Right lobe of liver (tissue), 4 donors: ENCODE measurements around the gene DLL4.

ENCODE experiments used
- POLR2A ChIP-seq: fragments of 450-650 bp; IDR thresholded peaks from one replicate; pipeline ENCODE4 v1.6.1; 2017; ENCODE audit warnings: antibody characterized with exemption, mild to moderate bottlenecking
- TF ChIP-seq, protein P1 (sequence below), 4 donors: fragments of 200-600 bp in 3 of 4; fragments of 450-650 bp in 1 of 4; IDR thresholded peaks; one replicate each; pipeline versions ENCODE4 v1.5.1 to v1.8.0; 2016 to 2022; ENCODE audit warnings: antibody characterized with exemption in 4 of 4, mild to moderate bottlenecking in 2 of 4
- donor health status: DM: no; HTN: no; CAD: no.
- donor health status: DM: no; HTN: no; CAD: no.
- donor health status: DM: no; HTN: yes; CAD: no.

GRCh38 chr15:40918146-40918798, 10.9 kb upstream of the DLL4 start:
- TF ChIP-seq, protein P1, sequence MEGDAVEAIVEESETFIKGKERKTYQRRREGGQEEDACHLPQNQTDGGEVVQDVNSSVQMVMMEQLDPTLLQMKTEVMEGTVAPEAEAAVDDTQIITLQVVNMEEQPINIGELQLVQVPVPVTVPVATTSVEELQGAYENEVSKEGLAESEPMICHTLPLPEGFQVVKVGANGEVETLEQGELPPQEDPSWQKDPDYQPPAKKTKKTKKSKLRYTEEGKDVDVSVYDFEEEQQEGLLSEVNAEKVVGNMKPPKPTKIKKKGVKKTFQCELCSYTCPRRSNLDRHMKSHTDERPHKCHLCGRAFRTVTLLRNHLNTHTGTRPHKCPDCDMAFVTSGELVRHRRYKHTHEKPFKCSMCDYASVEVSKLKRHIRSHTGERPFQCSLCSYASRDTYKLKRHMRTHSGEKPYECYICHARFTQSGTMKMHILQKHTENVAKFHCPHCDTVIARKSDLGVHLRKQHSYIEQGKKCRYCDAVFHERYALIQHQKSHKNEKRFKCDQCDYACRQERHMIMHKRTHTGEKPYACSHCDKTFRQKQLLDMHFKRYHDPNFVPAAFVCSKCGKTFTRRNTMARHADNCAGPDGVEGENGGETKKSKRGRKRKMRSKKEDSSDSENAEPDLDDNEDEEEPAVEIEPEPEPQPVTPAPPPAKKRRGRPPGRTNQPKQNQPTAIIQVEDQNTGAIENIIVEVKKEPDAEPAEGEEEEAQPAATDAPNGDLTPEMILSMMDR (IDR thresholded peaks at IDR 0.05), result no peak
- TF ChIP-seq POLR2A, result no peak
